ENCODE measurements around the gene MTHFD2.

Gene MTHFD2

GRCh38 chr2:74232426-74232825 is 34.0 kb downstream of the MTHFD2 start:
- DNase-seq, result no peak

GRCh38 chr2:74233648-74234047 is 35.2 kb downstream of the MTHFD2 start:
- no peak for DNase-seq

- no peak for DNase-seq
Observed at GRCh38 chr2:74235041-74235440, 36.6 kb downstream of the MTHFD2 start.

- DNase-seq, result no peak
Observed at GRCh38 chr2:74238879-74239278, 40.5 kb downstream of the MTHFD2 start.

GRCh38 chr2:74239346-74239745 is 40.9 kb downstream of the MTHFD2 start:
- no peak for DNase-seq

- no peak for DNase-seq
Observed at GRCh38 chr2:74242354-74243071, 44.1 kb downstream of the MTHFD2 start.

- DNase-seq, result no peak
Observed at GRCh38 chr2:74244286-74244685, 45.9 kb downstream of the MTHFD2 start.

- DNase-seq, result no peak
Observed at GRCh38 chr2:74246496-74247195, 48.2 kb downstream of the MTHFD2 start.

- DNase-seq, result no peak
Observed at GRCh38 chr2:74249406-74250122, 51.1 kb downstream of the MTHFD2 start.

GRCh38 chr2:74250189-74250631 is 51.8 kb downstream of the MTHFD2 start:
- DNase-seq, result peak; percentile 53

GRCh38 chr2:74252036-74252435 is 53.6 kb downstream of the MTHFD2 start:
- DNase-seq, result no peak

- DNase-seq, result no peak
Observed at GRCh38 chr2:74252862-74253261, 54.4 kb downstream of the MTHFD2 start.

- DNase-seq, result no peak
Observed at GRCh38 chr2:74253306-74253970, 55.0 kb downstream of the MTHFD2 start.

GRCh38 chr2:74253971-74254310 is 55.5 kb downstream of the MTHFD2 start:
- DNase-seq, result no peak

GRCh38 chr2:74255660-74256213 is 57.3 kb downstream of the MTHFD2 start:
- DNase-seq, result no peak

GRCh38 chr2:74259191-74259590 is 60.8 kb downstream of the MTHFD2 start:
- no peak for DNase-seq

- DNase-seq, result no peak
Observed at GRCh38 chr2:74259733-74260132, 61.3 kb downstream of the MTHFD2 start.

GRCh38 chr2:74260495-74260894 is 62.1 kb downstream of the MTHFD2 start:
- no peak for DNase-seq

- no peak for DNase-seq
Observed at GRCh38 chr2:74261204-74261864, 62.9 kb downstream of the MTHFD2 start.

GRCh38 chr2:74262681-74263080 is 64.3 kb downstream of the MTHFD2 start:
- no peak for DNase-seq

GRCh38 chr2:74264281-74264680 is 65.9 kb downstream of the MTHFD2 start:
- no peak for DNase-seq

GRCh38 chr2:74267068-74267467 is 68.7 kb downstream of the MTHFD2 start:
- peak; percentile 54 for DNase-seq
